ENCODE results near the gene ZNF598.

The ZNF598 gene

GRCh38 chr16:2009791-2010510, at the start of gene ZNF598:
Gene ZNF598, minus strand, starts transcription at chr16:2009821.
- TF ChIP-seq CTCF (conservative IDR thresholded peaks at IDR 0.05): no peak
- peak within 1 kb of the TSS; percentile 80 for H3K27ac ChIP-seq

- no peak overlapping the region for H3K27ac ChIP-seq
- TF ChIP-seq CTCF (conservative IDR thresholded peaks at IDR 0.05): no peak
Observed at GRCh38 chr16:2058872-2059271, 49.3 kb upstream of the ZNF598 start.

- H3K27ac ChIP-seq: no peak overlapping the region
Observed at GRCh38 chr16:2058420-2058819, 48.8 kb upstream of the ZNF598 start.

GRCh38 chr16:2057438-2057837, 47.8 kb upstream of the ZNF598 start:
- TF ChIP-seq CTCF (conservative IDR thresholded peaks at IDR 0.05): peak; percentile 24
- no peak overlapping the region; the same call in 1 of the 2 replicates for H3K27ac ChIP-seq

More at GRCh38 chr16:2058420-2058819, 48.8 kb upstream of the ZNF598 start:
- no peak for TF ChIP-seq CTCF (conservative IDR thresholded peaks at IDR 0.05)

GRCh38 chr16:2056681-2057407, 47.2 kb upstream of the ZNF598 start:
- TF ChIP-seq CTCF (conservative IDR thresholded peaks at IDR 0.05): peak; percentile 64
- H3K27ac ChIP-seq: peak overlapping the region; percentile 16; the same call in 1 of the 2 replicates

GRCh38 chr16:2056077-2056476, 46.5 kb upstream of the ZNF598 start:
- no peak overlapping the region; the same call in 1 of the 2 replicates for H3K27ac ChIP-seq
- no peak for TF ChIP-seq CTCF (conservative IDR thresholded peaks at IDR 0.05)

GRCh38 chr16:2054543-2055245, 45.1 kb upstream of the ZNF598 start:
- peak overlapping the region; percentile 78 for H3K27ac ChIP-seq
- TF ChIP-seq CTCF (conservative IDR thresholded peaks at IDR 0.05): no peak

Data from VCaP (cell line).